Mucosa of rectum (tissue), 2 donors: ENCODE measurements around the gene PRMT7.

Experiments used
- H3K27ac ChIP-seq, 2 donors: one replicate each; pipeline ENCODE4 v1.7.0; 2013; ENCODE audit warnings: inconsistent platforms in 2 of 2, low read depth in 2 of 2, low read length in 2 of 2
- H3K27me3 ChIP-seq, 2 donors: one replicate each; pipeline ENCODE4 v1.7.0; 2013; ENCODE audit warnings: low read length in 2 of 2; ENCODE audit not compliant: control insufficient read depth in 2 of 2, insufficient read depth in 2 of 2
- H3K36me3 ChIP-seq, 2 donors: one replicate each; pipeline ENCODE4 v1.7.0; 2013; ENCODE audit warnings: low read length in 2 of 2; ENCODE audit not compliant: control insufficient read depth in 2 of 2, insufficient read depth in 2 of 2
- H3K4me1 ChIP-seq, 2 donors: one replicate each; pipeline ENCODE4 v1.7.0; 2013; ENCODE audit warnings: low read length in 2 of 2, mild to moderate bottlenecking in 1 of 2; ENCODE audit not compliant: control insufficient read depth in 2 of 2, insufficient read depth in 2 of 2
- H3K4me3 ChIP-seq, 2 donors: one replicate each; pipeline ENCODE4 v1.7.0; 2013; ENCODE audit warnings: low read length in 2 of 2
- H3K9ac ChIP-seq, 2 donors: one replicate each; pipeline ENCODE4 v1.7.0; 2013; ENCODE audit warnings: low read length in 2 of 2, low read depth in 1 of 2, mild to moderate bottlenecking in 1 of 2
- H3K9me3 ChIP-seq, 2 donors: one replicate each; pipeline ENCODE4 v1.7.0; 2013; ENCODE audit warnings: low read length in 2 of 2; ENCODE audit not compliant: control insufficient read depth in 2 of 2
- donor health status: healthy.
- donor health status: Normal muscosa, but diverticular disease.

The PRMT7 gene, protein sequence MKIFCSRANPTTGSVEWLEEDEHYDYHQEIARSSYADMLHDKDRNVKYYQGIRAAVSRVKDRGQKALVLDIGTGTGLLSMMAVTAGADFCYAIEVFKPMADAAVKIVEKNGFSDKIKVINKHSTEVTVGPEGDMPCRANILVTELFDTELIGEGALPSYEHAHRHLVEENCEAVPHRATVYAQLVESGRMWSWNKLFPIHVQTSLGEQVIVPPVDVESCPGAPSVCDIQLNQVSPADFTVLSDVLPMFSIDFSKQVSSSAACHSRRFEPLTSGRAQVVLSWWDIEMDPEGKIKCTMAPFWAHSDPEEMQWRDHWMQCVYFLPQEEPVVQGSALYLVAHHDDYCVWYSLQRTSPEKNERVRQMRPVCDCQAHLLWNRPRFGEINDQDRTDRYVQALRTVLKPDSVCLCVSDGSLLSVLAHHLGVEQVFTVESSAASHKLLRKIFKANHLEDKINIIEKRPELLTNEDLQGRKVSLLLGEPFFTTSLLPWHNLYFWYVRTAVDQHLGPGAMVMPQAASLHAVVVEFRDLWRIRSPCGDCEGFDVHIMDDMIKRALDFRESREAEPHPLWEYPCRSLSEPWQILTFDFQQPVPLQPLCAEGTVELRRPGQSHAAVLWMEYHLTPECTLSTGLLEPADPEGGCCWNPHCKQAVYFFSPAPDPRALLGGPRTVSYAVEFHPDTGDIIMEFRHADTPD

DNA sequence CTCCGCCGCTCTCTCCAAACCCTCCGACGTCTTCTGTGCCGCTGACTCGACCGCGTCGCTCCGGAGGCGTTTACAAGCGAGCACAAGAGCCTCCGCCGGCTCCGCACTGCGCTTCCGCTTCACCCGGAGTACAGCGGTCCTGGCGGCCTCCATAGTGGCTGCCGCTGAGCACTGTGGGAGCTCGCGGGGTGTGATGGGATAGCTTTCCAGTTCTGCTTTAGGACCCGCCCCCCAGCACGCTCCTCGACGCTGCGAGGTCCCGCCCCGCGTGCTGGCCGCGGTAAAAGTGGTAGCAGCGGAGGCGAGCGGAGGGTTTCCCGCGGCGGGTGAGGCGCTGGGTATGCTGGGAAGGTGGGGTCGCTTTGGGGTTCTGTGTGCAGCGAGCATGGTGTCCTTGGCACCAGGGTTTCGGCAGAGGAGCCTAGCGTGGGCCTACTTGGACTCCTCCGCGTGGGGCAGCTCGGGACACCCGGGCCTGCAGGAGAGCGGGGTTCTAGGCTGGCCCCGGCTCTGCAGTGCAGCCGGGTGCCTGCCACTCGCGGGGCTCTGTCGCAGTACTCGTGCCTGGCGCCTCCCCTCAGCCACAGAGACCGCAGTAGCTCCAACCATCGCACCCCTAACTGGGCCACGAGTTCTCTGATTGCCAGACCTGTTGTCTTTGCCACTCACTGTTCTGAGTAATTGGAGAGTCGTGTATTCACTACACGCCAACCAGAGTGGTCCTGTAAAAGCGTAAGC is at the start of gene PRMT7, which contains the start of gene SLC7A6OS:
PRMT7 (plus strand) TSS at position 246 of the 738 bp plus-strand sequence. CDS start 4,961 bp downstream, outside the sequence.
SLC7A6OS (minus strand) TSS at position 173 of the 738 bp plus-strand sequence; CDS start at position 153, 20 bp downstream.
- Histone ChIP-seq H3K9me3 (no peaks in the 10 kb centered on the region), H3K36me3 (peaks cover 4 to 29% of the 10 kb centered on the region in 2 donors), H3K9ac (peak within 1 kb of the TSS; percentile 80 to 97), H3K27me3 (no peaks in the 10 kb centered on the region), H3K27ac (peak within 1 kb of the TSS; percentile 80 to 88), H3K4me3 (peak within 1 kb of the TSS; percentile 90 to 98), H3K4me1 (peaks cover 17 to 19% of the 10 kb centered on the region in 2 donors)

DNA sequence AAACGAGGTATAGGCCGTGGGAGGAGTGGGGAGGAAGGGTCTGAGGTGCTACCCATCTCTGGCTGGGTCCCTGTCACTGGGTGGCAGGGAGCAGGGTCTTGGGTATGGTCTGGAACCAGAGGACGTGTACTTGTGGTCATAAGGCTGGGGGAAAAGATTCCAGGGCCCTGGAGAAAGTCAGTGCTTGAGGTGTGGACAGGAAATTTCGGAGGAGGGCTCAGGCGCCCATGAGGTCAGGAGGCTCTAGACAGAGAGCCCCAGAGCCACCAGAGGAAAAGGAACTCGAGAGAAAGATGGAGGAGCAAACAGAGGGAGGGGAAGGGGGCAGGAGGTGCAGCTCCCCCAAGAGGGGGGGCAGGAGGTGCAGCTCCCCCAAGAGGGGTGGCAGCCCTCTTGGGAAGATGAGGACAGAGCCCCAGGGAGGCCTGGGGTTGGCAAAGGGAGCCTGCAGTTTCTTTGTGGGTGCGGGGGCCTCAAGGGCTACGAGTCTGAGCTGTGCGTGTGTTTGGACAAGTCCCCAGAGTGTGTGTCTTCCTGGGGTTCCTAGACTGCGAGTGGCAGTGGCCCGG is 47.2 kb upstream of the PRMT7 start:
- H3K9me3 ChIP-seq, result no peaks in the 10 kb centered on the region
- H3K36me3 ChIP-seq, result peaks cover 12 to 17% of the 10 kb centered on the region in 2 donors
- no peaks in the 10 kb centered on the region for H3K27me3 ChIP-seq
- peak overlapping the region; percentile 70 to 88 for H3K9ac ChIP-seq
- H3K27ac ChIP-seq, result peak overlapping the region; percentile 93 to 97
- peak overlapping the region; percentile 78 to 80 for H3K4me3 ChIP-seq
- H3K4me1 ChIP-seq, result peaks cover 26 to 29% of the 10 kb centered on the region in 2 donors

DNA sequence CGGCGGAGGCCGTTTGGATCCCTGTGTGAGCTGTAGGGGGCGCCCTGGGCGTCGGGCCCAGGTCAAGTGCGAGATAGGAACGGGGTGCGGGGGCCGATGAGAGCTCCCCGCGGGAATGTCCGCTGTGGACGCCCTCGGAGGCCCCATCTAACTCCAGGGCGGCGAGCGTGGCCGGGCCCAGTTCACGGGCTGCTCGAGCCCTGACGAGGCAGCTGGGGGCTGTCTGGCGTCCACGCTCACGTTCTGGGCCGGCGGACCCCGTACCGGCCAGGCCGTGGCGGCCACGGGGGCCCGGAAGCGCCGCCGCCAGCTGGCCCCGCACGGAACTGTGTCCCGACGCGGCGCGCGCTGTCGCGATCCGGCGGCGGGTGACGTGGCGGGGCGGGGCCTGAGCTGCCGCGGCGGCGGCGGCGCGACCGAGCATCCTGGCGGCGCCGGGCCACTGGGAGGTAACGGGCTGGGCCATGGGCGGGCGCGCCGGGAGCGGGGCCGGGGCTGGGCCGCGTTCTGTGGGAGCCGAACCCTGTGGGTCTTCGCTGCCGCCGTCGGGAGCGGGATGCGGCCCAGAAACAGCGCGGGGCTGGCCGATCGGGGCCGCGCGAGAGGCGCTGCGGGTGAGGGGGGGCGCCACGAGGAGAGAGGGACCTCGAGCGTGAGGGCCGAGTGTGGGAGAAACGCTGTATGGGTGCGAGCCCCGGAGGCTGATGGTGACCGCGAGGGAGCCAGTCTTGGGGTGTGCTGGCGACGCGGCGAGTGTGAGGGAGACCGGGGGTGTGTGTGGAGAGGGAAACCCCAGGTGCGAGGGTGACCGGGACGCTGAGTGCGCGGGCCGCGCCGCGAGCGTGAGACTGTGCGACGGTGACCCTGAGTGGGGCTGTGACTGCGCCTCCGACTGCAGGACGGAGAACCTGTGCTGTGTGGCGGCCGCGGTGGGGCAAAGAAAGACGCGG is 46.4 kb upstream of the PRMT7 start, which contains the start of gene SLC7A6:
SLC7A6 (plus strand) TSS at position 399 of the 950 bp plus-strand sequence. CDS start 10,201 bp downstream, outside the sequence.
- no peaks in the 10 kb centered on the region for H3K9me3 ChIP-seq
- H3K4me3 ChIP-seq, result peak within 1 kb of the TSS; percentile 78 to 80
- peak within 1 kb of the TSS; percentile 88 for H3K9ac ChIP-seq
- peaks cover 7 to 11% of the 10 kb centered on the region in 2 donors for H3K36me3 ChIP-seq
- peak within 1 kb of the TSS; percentile 93 to 97 for H3K27ac ChIP-seq
- peaks cover 24 to 29% of the 10 kb centered on the region in 2 donors for H3K4me1 ChIP-seq
- no peaks in the 10 kb centered on the region for H3K27me3 ChIP-seq

DNA sequence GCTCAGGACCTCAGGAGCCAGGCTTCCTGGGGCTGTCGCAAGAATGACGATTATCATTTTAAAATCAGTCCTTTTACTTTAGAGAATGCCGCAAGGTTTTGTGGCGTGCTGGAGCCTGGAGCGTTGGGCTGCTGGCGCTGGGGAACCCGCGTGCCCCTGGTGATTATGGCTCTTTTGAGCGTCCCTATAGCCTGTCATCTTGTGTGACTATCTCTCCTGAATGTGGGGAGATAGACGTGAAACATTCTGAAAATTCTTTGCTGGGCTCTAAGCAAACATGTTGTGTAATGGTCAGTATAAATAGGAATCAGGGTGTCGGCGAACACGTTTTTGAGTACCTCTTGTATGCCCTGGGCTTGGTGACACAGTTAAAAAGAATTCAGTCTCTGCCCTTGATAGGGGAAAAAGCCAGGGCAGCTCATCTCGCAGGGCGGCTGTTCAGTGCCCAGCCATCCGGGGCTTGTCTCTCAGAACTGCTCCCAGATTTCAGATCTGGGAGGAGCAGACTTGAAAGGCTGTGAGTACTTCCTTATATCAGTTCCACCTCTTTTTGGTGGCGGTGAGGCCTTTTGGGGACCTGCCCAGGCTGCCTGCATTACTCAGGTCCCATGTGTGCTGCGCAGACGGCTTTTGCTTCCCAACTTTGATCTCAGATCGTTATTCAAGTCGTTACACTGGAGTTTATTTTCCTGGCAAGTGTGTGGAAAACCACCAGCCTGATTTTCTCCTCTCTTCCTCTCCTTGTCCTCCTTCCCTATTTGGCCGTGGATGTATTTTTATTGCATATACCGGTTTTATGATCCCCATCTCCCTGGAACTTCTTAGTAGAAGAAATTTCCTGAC is 45.5 kb upstream of the PRMT7 start:
- Histone ChIP-seq H3K36me3 (peaks cover 0 to 2% of the 10 kb centered on the region in 2 donors), H3K4me1 (peaks cover 24 to 29% of the 10 kb centered on the region in 2 donors), H3K27ac (peak overlapping the region; percentile 93 to 97), H3K27me3 (no peaks in the 10 kb centered on the region), H3K9me3 (no peaks in the 10 kb centered on the region), H3K9ac (peak overlapping the region; percentile 88), H3K4me3 (peak overlapping the region; percentile 78 to 80)

DNA sequence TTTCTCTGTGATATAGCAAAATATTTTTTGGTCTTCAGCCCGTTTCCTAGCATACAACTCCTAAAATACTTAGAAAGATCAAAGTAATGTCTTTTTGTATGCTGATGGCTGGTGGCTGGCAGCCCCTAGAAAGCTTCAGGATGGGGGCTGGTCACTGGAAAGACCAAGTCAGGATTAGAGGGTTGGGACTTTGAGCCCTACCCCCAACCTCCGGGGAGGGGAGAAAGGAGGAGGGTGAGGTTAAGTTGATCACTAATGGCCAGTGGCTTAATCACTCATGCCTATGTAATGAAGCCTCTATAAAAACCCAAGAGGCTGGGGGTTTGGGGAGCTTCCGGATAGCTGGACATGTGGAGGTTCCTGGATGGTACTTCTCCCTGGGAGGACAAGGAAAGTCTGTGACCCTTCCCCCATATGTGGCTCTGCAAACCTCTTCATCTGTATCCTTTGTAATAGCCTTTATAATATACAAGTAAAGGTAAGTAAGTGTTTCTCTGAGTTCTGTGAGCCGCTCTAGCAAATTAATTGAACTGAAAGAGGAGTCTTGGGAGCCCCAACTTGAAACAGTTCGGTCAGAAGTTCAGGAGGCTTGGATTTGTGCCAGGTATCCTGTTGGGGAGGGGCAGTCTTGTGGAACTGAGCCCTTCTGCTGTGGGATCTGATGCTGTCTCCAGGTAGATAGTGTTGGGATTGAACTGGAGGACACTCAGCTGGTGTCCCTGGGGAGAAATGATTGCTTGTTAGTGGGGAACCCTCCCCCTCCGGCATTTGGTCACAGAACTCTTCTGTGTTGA is 43.0 kb upstream of the PRMT7 start:
- no peaks in the 10 kb centered on the region for H3K9me3 ChIP-seq
- no peak overlapping the region for H3K4me3 ChIP-seq
- H3K4me1 ChIP-seq, result peaks cover 35 to 37% of the 10 kb centered on the region in 2 donors
- H3K36me3 ChIP-seq, result no peaks in the 10 kb centered on the region
- H3K27me3 ChIP-seq, result no peaks in the 10 kb centered on the region
- H3K9ac ChIP-seq, result no peak overlapping the region
- no peak overlapping the region for H3K27ac ChIP-seq

DNA sequence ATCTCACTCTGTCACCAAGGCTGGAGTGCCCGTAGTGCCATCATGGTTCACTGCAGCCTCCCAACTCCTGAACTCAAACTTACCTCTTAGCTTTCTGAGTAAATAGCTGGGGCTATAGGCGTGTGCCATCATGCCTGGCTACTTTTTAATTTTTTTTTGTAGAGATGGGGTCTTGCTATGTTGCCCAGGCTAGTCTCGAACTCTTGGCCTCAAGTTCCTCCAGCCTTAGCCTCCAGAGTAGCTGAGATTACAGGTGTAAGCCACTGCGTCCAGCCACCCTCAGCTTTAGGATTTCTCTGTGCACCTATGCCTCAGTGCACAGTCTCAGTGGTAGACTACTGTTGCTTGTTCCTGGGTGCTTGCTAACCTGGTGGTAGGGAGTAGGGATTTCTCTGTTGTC is 41.0 kb upstream of the PRMT7 start:
- Histone ChIP-seq H3K9ac (no peak overlapping the region), H3K27ac (no peak overlapping the region), H3K9me3 (no peaks in the 10 kb centered on the region), H3K4me1 (peaks cover 35 to 38% of the 10 kb centered on the region in 2 donors), H3K4me3 (no peak overlapping the region), H3K27me3 (no peaks in the 10 kb centered on the region), H3K36me3 (peaks cover 4 to 10% of the 10 kb centered on the region in 2 donors)

DNA sequence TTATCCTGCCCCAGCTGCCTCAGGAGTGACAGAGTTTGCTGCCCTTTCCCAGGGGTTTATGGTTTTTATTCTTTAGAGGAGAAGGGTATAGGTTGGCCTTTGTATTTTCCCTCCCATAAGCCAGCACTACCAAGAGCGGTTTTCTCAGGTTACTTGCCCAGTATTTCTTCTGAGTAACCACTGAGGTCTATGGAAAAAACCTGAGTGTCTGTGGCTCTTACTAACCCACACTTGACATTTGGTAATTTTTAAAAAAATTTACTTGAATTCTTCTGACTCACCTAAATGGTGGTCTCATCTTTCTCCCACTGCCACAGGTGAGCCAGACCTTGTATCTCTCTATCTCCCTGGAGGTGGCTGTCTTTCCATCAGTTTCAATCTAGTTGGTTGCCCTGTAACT is 40.5 kb upstream of the PRMT7 start:
- H3K27me3 ChIP-seq, result no peaks in the 10 kb centered on the region
- no peak overlapping the region for H3K4me3 ChIP-seq
- H3K9me3 ChIP-seq, result no peaks in the 10 kb centered on the region
- peaks cover 7 to 13% of the 10 kb centered on the region in 2 donors for H3K36me3 ChIP-seq
- H3K4me1 ChIP-seq, result peaks cover 31 to 35% of the 10 kb centered on the region in 2 donors
- no peak overlapping the region for H3K27ac ChIP-seq
- H3K9ac ChIP-seq, result no peak overlapping the region
